C4-2B (cell line): ENCODE results near the gene MAOA.

Source experiments
- ZFX ChIP-seq: fragments of 450-650 bp; IDR thresholded peaks from 2 replicates; pipeline ENCODE4 v1.6.1; 2017
- TF ChIP-seq, protein P1 (sequence below): fragments of 450-650 bp; conservative IDR thresholded peaks from 2 replicates; pipeline ENCODE4 v1.5.1; 2017; ENCODE audit warnings: mild to moderate bottlenecking

DNA sequence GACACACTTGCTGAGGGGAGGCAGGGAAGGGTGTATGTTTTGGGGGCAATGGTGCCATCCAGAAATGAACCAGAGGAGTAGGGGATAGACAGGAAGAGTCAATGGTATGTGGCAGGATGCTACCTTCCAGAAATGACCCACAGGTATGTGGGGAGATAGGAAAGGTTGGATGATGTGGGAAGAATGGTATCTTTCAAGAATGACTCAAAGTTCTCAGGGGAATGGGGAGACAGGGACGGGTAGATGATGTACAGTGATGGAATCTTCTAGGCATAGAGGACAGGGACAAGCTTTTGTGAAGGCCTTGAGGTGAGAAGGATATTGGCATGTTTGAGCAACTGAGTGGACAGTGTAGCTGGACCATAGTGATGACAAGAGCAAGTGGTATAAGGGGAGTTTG is 64.9 kb downstream of the MAOA start:
- TF ChIP-seq, protein P1, sequence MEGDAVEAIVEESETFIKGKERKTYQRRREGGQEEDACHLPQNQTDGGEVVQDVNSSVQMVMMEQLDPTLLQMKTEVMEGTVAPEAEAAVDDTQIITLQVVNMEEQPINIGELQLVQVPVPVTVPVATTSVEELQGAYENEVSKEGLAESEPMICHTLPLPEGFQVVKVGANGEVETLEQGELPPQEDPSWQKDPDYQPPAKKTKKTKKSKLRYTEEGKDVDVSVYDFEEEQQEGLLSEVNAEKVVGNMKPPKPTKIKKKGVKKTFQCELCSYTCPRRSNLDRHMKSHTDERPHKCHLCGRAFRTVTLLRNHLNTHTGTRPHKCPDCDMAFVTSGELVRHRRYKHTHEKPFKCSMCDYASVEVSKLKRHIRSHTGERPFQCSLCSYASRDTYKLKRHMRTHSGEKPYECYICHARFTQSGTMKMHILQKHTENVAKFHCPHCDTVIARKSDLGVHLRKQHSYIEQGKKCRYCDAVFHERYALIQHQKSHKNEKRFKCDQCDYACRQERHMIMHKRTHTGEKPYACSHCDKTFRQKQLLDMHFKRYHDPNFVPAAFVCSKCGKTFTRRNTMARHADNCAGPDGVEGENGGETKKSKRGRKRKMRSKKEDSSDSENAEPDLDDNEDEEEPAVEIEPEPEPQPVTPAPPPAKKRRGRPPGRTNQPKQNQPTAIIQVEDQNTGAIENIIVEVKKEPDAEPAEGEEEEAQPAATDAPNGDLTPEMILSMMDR, result no peak
- TF ChIP-seq ZFX, result no peak
